ENCODE measurements around the gene SUMO1.

Gene SUMO1

DNA sequence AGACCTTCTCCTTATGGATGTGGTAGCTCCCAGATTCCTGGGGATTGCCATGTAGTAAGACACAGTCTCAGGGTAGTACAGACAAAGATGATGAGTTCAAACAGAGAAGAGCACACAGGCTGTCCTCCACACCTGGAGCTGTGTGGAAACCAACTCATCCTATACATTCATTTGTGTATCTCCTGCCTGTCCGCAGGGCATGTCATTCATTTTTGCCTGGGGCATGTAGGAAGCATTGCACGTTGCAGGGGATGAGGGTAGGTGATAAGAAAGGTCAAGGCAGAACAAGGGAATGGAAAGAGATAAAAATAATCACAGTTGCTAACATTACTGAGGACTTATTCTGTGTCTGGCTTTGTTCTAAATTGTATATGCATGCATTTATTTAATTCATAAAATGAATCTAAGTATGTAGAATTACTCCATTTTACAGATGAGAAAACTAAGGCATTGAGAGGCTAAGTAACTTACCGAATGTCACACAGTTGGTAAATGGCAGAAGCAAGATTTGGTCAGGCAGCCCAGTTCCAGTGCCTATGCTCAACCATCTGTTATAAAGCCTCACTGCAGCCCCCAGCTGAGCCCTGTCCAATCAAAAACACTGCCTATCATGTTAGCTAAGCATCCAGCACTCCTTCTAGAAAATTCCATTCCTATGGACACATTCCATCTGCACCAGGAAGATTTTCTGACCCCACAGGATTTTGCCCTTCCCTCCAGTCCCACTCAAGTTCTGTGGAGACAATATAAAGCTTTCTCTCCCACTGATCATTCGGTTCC is 81.0 kb downstream of the SUMO1 start:
- Histone ChIP-seq H3K79me2 (ENCODE audit: insufficient read depth, low read depth) (no peaks in the 10 kb centered on the region), H3K36me3 (ENCODE audit: insufficient read depth) (no peaks in the 10 kb centered on the region), H3K4me2 (no peak overlapping the region), H4K20me1 (ENCODE audit: insufficient read depth) (no peaks in the 10 kb centered on the region), H3K4me3 (IDR thresholded peaks at IDR 0.05; ENCODE audit: insufficient read depth, low read depth, low read length) (no peak overlapping the region), H2AFZ (ENCODE audit: low read depth) (no peak overlapping the region), H3K27me3 (ENCODE audit: insufficient read depth, low read depth) (no peaks in the 10 kb centered on the region), H3K9ac (no peak overlapping the region), H3K27ac (no peak overlapping the region), H3K4me1 (ENCODE audit: low read depth, poor library complexity, severe bottlenecking) (no peaks in the 10 kb centered on the region)
- TF ChIP-seq CTCF (conservative IDR thresholded peaks at IDR 0.05; ENCODE audit: low read depth, low read length): no peak

Measured in KMS-11 (cell line).